Osteocyte (in vitro differentiated cells): ENCODE measurements around the gene CSGALNACT2. TPM values are rescaled to one million over a fixed set of nuclear protein-coding genes. Genes with fewer than 3 reads are reported as not detected.
"Not testable (repeated sequence)": the region's sequence is repeated elsewhere in the genome, so short reads cannot be mapped to it uniquely, and the experiment has no call there.

ENCODE experiments used
- DNase-seq: peaks from one replicate; pipeline ENCODE4 v3.0.0; 2021; ENCODE audit warnings: mixed read lengths; ENCODE audit not compliant: unreplicated experiment; ENCODE audit errors: extremely low spot score
- H3K27ac Mint-ChIP-seq: one replicate; pipeline ENCODE4 v1.8.0; 2021; ENCODE audit warnings: mild to moderate bottlenecking, mixed read lengths; ENCODE audit not compliant: unreplicated experiment
- H3K27me3 Mint-ChIP-seq: one replicate; pipeline ENCODE4 v1.8.0; 2021; ENCODE audit warnings: mixed read lengths; ENCODE audit not compliant: unreplicated experiment
- H3K36me3 Mint-ChIP-seq: one replicate; pipeline ENCODE4 v1.8.0; 2021; ENCODE audit warnings: mixed read lengths; ENCODE audit not compliant: unreplicated experiment
- H3K4me1 Mint-ChIP-seq: one replicate; pipeline ENCODE4 v1.8.0; 2021; ENCODE audit warnings: mixed read lengths; ENCODE audit not compliant: unreplicated experiment
- H3K4me3 Mint-ChIP-seq: one replicate; pipeline ENCODE4 v1.8.0; 2021; ENCODE audit warnings: mild to moderate bottlenecking, moderate library complexity, mixed read lengths; ENCODE audit not compliant: unreplicated experiment
- H3K9me3 Mint-ChIP-seq: one replicate; pipeline ENCODE4 v1.8.0; 2021; ENCODE audit warnings: mixed read lengths; ENCODE audit not compliant: unreplicated experiment
- CTCF ChIP-seq: fragments of 200-600 bp; sonication (generic); IDR thresholded peaks from 2 replicates; pipeline ENCODE4 v1.5.0; 2021; ENCODE audit warnings: antibody characterized with exemption, mild to moderate bottlenecking, moderate library complexity
- total RNA-seq: library from RNA; stranded (reverse); gene quantifications from 2 replicates; pipeline ENCODE4 v1.2.1, GENCODE V29; 2021

The CSGALNACT2 gene
- total RNA-seq, 1 donor from 2014 or later, result 36.6 TPM

GRCh38 chr10:43218206-43218950, 80.1 kb downstream of the CSGALNACT2 start:
- H3K9me3 Mint-ChIP-seq, result no peaks in the 10 kb centered on the region
- TF ChIP-seq CTCF, result no peak
- no peak for DNase-seq
- H3K4me1 Mint-ChIP-seq, result peaks cover 8% of the 10 kb centered on the region
- peaks cover 37% of the 10 kb centered on the region for H3K27me3 Mint-ChIP-seq
- H3K36me3 Mint-ChIP-seq, result no peaks in the 10 kb centered on the region
- H3K27ac Mint-ChIP-seq, result no peak overlapping the region
- no peak overlapping the region for H3K4me3 Mint-ChIP-seq

- no peak for DNase-seq
- no peaks in the 10 kb centered on the region for H3K9me3 Mint-ChIP-seq
- H3K36me3 Mint-ChIP-seq, result no peaks in the 10 kb centered on the region
- peaks cover 40% of the 10 kb centered on the region for H3K27me3 Mint-ChIP-seq
- TF ChIP-seq CTCF, result no peak
- H3K4me1 Mint-ChIP-seq, result peaks cover 7% of the 10 kb centered on the region
- no peak overlapping the region for H3K4me3 Mint-ChIP-seq
- no peak overlapping the region for H3K27ac Mint-ChIP-seq
These were observed 80.9 kb downstream of the CSGALNACT2 start for GRCh38 chr10:43218951-43219837.

GRCh38 chr10:43219848-43220247, 81.6 kb downstream of the CSGALNACT2 start:
- Mint-ChIP-seq H3K27ac (no peak overlapping the region), H3K4me1 (peaks cover 4% of the 10 kb centered on the region), H3K9me3 (no peaks in the 10 kb centered on the region), H3K27me3 (peaks cover 44% of the 10 kb centered on the region), H3K4me3 (no peak overlapping the region), H3K36me3 (no peaks in the 10 kb centered on the region)
- DNase-seq, result no peak
- TF ChIP-seq CTCF, result no peak

GRCh38 chr10:43220251-43220650, 82.0 kb downstream of the CSGALNACT2 start:
- not testable (repeated sequence) for H3K27ac Mint-ChIP-seq, DNase-seq
- peaks cover 45% of the 10 kb centered on the region for H3K27me3 Mint-ChIP-seq

GRCh38 chr10:43220657-43221418, 82.6 kb downstream of the CSGALNACT2 start:
- H3K4me3 Mint-ChIP-seq, result no peak overlapping the region
- H3K27ac Mint-ChIP-seq, result no peak overlapping the region
- no peak for TF ChIP-seq CTCF
- H3K27me3 Mint-ChIP-seq, result peaks cover 50% of the 10 kb centered on the region
- H3K4me1 Mint-ChIP-seq, result no peaks in the 10 kb centered on the region
- DNase-seq, result no peak
- no peaks in the 10 kb centered on the region for H3K9me3 Mint-ChIP-seq
- H3K36me3 Mint-ChIP-seq, result no peaks in the 10 kb centered on the region

More at GRCh38 chr10:43220251-43220650, 82.0 kb downstream of the CSGALNACT2 start:
- not testable (repeated sequence) for H3K9me3 Mint-ChIP-seq, H3K36me3 Mint-ChIP-seq, H3K4me1 Mint-ChIP-seq, H3K4me3 Mint-ChIP-seq
